ENCODE results near the gene DEDD. TPM values are rescaled to one million over a fixed set of nuclear protein-coding genes. Genes with fewer than 3 reads are reported as not detected.
A peak's percentile ranks its signal among the peaks of the same experiment; 100 is the strongest.

DEDD gene
- total and polyA plus RNA-seq, 2 of the 13 experiments (the other 11 are each of a cell fraction or from before 2014, with no cell fraction given), result 12.6 to 27.8 TPM

DNA sequence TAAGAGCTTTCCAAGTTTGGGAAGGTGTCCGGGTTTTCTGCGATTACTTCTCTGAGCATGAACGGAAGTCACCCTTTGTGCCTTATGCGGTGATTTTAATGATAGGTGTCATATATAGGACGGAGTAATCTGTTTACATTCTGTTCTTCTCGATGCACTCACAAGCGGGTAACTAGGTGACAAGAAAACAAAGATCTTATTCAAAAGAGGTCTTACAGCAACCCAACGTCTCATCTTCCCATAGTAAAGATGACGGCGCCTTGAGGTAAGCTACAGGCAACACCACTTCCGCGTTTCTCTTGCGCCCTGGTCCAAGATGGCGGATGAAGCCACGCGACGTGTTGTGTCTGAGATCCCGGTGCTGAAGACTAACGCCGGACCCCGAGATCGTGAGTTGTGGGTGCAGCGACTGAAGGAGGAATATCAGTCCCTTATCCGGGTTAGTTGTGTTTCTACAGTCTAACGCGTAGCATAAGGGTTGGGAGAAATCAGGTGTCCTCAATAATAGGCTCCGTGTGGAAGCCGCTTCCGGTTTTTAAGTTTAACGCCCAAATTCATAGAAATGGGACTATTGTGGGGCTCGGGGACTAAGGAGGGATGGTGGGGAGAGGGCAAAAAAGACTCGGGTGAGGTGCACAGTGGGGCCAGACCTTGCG, 21.3 kb upstream of the DEDD start, which contains the start of gene UFC1 (continued):
- TF ChIP-seq, protein P1, sequence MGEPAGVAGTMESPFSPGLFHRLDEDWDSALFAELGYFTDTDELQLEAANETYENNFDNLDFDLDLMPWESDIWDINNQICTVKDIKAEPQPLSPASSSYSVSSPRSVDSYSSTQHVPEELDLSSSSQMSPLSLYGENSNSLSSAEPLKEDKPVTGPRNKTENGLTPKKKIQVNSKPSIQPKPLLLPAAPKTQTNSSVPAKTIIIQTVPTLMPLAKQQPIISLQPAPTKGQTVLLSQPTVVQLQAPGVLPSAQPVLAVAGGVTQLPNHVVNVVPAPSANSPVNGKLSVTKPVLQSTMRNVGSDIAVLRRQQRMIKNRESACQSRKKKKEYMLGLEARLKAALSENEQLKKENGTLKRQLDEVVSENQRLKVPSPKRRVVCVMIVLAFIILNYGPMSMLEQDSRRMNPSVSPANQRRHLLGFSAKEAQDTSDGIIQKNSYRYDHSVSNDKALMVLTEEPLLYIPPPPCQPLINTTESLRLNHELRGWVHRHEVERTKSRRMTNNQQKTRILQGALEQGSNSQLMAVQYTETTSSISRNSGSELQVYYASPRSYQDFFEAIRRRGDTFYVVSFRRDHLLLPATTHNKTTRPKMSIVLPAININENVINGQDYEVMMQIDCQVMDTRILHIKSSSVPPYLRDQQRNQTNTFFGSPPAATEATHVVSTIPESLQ (CRISPR knock-in tag; conservative IDR thresholded peaks at IDR 0.05), result no peak
- no peak for TF ChIP-seq ZNF547 (CRISPR knock-in tag; IDR thresholded peaks at IDR 0.05)
- no peak for TF ChIP-seq ZNF264 (CRISPR knock-in tag; IDR thresholded peaks at IDR 0.05)
- no peak for TF ChIP-seq NBN (conservative IDR thresholded peaks at IDR 0.05)
- no peak for TF ChIP-seq NFIC (IDR thresholded peaks at IDR 0.05; ENCODE audit: low read length)
- TF ChIP-seq MIXL1 (CRISPR knock-in tag; IDR thresholded peaks at IDR 0.05), result no peak; the same call in 1 of the 2 replicates
- peak; percentile 48; the same call in 1 of the 2 replicates for TF ChIP-seq ZNF143 (CRISPR knock-in tag; IDR thresholded peaks at IDR 0.05)
- TF ChIP-seq, protein P2, sequence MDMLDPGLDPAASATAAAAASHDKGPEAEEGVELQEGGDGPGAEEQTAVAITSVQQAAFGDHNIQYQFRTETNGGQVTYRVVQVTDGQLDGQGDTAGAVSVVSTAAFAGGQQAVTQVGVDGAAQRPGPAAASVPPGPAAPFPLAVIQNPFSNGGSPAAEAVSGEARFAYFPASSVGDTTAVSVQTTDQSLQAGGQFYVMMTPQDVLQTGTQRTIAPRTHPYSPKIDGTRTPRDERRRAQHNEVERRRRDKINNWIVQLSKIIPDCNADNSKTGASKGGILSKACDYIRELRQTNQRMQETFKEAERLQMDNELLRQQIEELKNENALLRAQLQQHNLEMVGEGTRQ (IDR thresholded peaks at IDR 0.05; ENCODE audit: low read depth, low read length), result no peak
- TF ChIP-seq, protein P2 (CRISPR knock-in tag; IDR thresholded peaks at IDR 0.05; ENCODE audit: borderline replicate concordance), result no peak
- TF ChIP-seq, protein P3, sequence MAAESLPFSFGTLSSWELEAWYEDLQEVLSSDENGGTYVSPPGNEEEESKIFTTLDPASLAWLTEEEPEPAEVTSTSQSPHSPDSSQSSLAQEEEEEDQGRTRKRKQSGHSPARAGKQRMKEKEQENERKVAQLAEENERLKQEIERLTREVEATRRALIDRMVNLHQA (CRISPR knock-in tag; IDR thresholded peaks at IDR 0.05), result no peak
- TF ChIP-seq ZNF768 (CRISPR knock-in tag; IDR thresholded peaks at IDR 0.05), result no peak
- TF ChIP-seq, protein P4, sequence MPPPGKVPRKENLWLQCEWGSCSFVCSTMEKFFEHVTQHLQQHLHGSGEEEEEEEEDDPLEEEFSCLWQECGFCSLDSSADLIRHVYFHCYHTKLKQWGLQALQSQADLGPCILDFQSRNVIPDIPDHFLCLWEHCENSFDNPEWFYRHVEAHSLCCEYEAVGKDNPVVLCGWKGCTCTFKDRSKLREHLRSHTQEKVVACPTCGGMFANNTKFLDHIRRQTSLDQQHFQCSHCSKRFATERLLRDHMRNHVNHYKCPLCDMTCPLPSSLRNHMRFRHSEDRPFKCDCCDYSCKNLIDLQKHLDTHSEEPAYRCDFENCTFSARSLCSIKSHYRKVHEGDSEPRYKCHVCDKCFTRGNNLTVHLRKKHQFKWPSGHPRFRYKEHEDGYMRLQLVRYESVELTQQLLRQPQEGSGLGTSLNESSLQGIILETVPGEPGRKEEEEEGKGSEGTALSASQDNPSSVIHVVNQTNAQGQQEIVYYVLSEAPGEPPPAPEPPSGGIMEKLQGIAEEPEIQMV (CRISPR knock-in tag; IDR thresholded peaks at IDR 0.05; ENCODE audit: low read depth), result 0 out of 2 replicates have a peak, but pooled peaks have one; percentile 55
- TF ChIP-seq FOXC1 (CRISPR knock-in tag; IDR thresholded peaks at IDR 0.05; ENCODE audit: borderline replicate concordance), result peak; percentile 52; the same call in 1 of the 2 replicates
- TF ChIP-seq RBM39 (IDR thresholded peaks at IDR 0.05; ENCODE audit: low read depth, low read length, poor library complexity, severe bottlenecking), result no peak
- TF ChIP-seq, protein P5, sequence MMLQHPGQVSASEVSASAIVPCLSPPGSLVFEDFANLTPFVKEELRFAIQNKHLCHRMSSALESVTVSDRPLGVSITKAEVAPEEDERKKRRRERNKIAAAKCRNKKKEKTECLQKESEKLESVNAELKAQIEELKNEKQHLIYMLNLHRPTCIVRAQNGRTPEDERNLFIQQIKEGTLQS (CRISPR knock-in tag; IDR thresholded peaks at IDR 0.05), result no peak
- TF ChIP-seq RAD51 (IDR thresholded peaks at IDR 0.05; ENCODE audit: borderline replicate concordance), result no peak
- TF ChIP-seq, protein P6, sequence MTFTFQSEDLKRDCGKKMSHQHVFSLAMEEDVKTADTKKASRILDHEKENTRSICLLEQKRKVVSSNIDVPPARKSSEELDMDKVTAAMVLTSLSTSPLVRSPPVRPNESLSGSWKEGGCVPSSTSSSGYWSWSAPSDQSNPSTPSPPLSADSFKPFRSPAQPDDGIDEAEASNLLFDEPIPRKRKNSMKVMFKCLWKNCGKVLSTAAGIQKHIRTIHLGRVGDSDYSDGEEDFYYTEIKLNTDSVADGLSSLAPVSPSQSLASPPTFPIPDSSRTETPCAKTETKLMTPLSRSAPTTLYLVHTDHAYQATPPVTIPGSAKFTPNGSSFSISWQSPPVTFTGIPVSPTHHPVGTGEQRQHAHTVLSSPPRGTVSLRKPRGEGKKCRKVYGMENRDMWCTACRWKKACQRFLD (CRISPR knock-in tag; IDR thresholded peaks at IDR 0.05; ENCODE audit: borderline replicate concordance), result no peak
- TF ChIP-seq ZNF766 (CRISPR knock-in tag; IDR thresholded peaks at IDR 0.05; ENCODE audit: borderline replicate concordance), result no peak
- TF ChIP-seq DMAP1 (CRISPR knock-in tag; IDR thresholded peaks at IDR 0.05), result peak; percentile 95; the same call in 1 of the 2 replicates
- TF ChIP-seq, protein P7, sequence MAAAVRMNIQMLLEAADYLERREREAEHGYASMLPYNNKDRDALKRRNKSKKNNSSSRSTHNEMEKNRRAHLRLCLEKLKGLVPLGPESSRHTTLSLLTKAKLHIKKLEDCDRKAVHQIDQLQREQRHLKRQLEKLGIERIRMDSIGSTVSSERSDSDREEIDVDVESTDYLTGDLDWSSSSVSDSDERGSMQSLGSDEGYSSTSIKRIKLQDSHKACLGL (CRISPR knock-in tag; IDR thresholded peaks at IDR 0.05), result no peak
- TF ChIP-seq, protein P8, sequence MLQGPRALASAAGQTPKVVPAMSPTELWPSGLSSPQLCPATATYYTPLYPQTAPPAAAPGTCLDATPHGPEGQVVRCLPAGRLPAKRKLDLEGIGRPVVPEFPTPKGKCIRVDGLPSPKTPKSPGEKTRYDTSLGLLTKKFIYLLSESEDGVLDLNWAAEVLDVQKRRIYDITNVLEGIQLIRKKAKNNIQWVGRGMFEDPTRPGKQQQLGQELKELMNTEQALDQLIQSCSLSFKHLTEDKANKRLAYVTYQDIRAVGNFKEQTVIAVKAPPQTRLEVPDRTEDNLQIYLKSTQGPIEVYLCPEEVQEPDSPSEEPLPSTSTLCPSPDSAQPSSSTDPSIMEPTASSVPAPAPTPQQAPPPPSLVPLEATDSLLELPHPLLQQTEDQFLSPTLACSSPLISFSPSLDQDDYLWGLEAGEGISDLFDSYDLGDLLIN (CRISPR knock-in tag; IDR thresholded peaks at IDR 0.05; ENCODE audit: borderline replicate concordance), result no peak

Measured in HepG2 (cell line).